SK-N-MC (cell line): Measurements from ENCODE around the gene PEDS1.

Experiments
- EZH2 ChIP-seq: fragments of 200-600 bp; sonication (generic); IDR thresholded peaks from one replicate; pipeline ENCODE4 v1.6.1; 2017; ENCODE audit warnings: antibody characterized with exemption
- FOXP2 ChIP-seq: optimal IDR thresholded peaks from 2 replicates; pipeline ENCODE3; 2011; ENCODE audit warnings: mild to moderate bottlenecking, moderate library complexity; ENCODE audit not compliant: insufficient read depth; ENCODE audit errors: extremely low read length, control extremely low read depth
- POLR2AphosphoS5 ChIP-seq: IDR thresholded peaks from 2 replicates; pipeline ENCODE4 v1.6.1; 2012; ENCODE audit warnings: mild to moderate bottlenecking, low read depth, low read length, borderline replicate concordance

DNA sequence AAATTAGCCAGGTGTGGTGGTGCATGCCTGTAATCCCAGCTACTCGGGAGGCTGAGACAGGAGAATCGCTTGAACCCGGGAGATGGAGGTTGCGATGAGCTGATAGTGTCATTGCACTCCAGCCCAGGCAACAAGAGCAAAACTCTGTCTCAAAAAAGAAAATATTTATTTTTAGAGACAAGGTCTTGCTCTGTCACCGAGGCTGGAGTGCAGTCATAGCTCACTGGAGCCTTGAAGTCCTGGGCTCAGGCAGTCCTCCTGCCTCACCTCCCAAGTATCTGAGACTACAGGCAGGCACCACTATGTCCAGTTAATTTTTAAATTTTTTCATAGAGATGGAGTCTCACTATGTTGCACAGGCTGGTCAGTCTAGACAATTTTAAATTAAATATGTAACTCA lies 20.9 kb upstream of the PEDS1 start:
- TF ChIP-seq EZH2: no peak
- no peak for TF ChIP-seq POLR2AphosphoS5
- TF ChIP-seq FOXP2: no peak
